Astrocyte (in vitro differentiated cells and primary cell): ENCODE measurements around the gene PIK3CD.

Experiments
- CTCF ChIP-seq: IDR thresholded peaks from 2 replicates; pipeline ENCODE4 v1.5.1; 2011; ENCODE audit warnings: low read depth, mild to moderate bottlenecking, inconsistent platforms, low read length, moderate library complexity; ENCODE audit not compliant: insufficient read depth
- EZH2 ChIP-seq: IDR thresholded peaks from 2 replicates; pipeline ENCODE4 v1.6.1; 2012; ENCODE audit warnings: mild to moderate bottlenecking, low read length, inconsistent platforms; ENCODE audit not compliant: insufficient read depth

GRCh38 chr1:9691108-9691445, 39.5 kb downstream of the PIK3CD start:
- TF ChIP-seq EZH2 = no peak
- no peak for TF ChIP-seq CTCF
